OCI-LY1 (cell line): ENCODE data around the gene FAXDC2.
A peak's percentile ranks its signal among the peaks of the same experiment; 100 is the strongest.

Experiments
- H2AFZ ChIP-seq: fragments of 200-600 bp; sonication (generic), shearing (Covaris generic); 2 replicates; pipeline ENCODE4 v1.6.0; 2014; ENCODE audit warnings: antibody characterized with exemption, mild to moderate bottlenecking, low read length
- H3F3A ChIP-seq: fragments of 200-600 bp; sonication (generic), shearing (Covaris generic); 2 replicates; pipeline ENCODE4 v1.6.0; 2014; ENCODE audit warnings: mild to moderate bottlenecking, antibody characterized with exemption, low read length, moderate library complexity; ENCODE audit not compliant: insufficient read depth
- H3K27ac ChIP-seq: fragments of 200-600 bp; sonication (generic); 2 replicates; pipeline ENCODE4 v1.5.1; 2014; ENCODE audit warnings: low read length, mixed run types, mild to moderate bottlenecking, low read depth; ENCODE audit not compliant: poor library complexity, severe bottlenecking
- H3K27me3 ChIP-seq: fragments of 200-600 bp; sonication (generic); 2 replicates; pipeline ENCODE4 v1.6.0; 2014; ENCODE audit warnings: antibody characterized with exemption, mild to moderate bottlenecking, low read length, moderate library complexity; ENCODE audit not compliant: insufficient read depth
- H3K36me3 ChIP-seq: fragments of 200-600 bp; sonication (generic); 2 replicates; pipeline ENCODE4 v1.6.1; 2014; ENCODE audit warnings: mild to moderate bottlenecking, antibody characterized with exemption, low read length, moderate library complexity, mixed read lengths; ENCODE audit not compliant: insufficient read depth
- H3K4me1 ChIP-seq: fragments of 200-600 bp; sonication (generic); 2 replicates; pipeline ENCODE4 v1.5.1; 2014; ENCODE audit warnings: mild to moderate bottlenecking, low read length, moderate library complexity; ENCODE audit not compliant: insufficient read depth, severe bottlenecking
- H3K4me2 ChIP-seq: fragments of 200-600 bp; sonication (generic), shearing (Covaris generic); 2 replicates; pipeline ENCODE4 v1.6.1; 2014; ENCODE audit warnings: low read length
- H3K4me3 ChIP-seq: fragments of 200-600 bp; sonication (generic); 2 replicates; pipeline ENCODE4 v1.5.1; 2014; ENCODE audit warnings: low read length, low read depth, mild to moderate bottlenecking, mixed read lengths; ENCODE audit not compliant: poor library complexity, severe bottlenecking
- H3K79me2 ChIP-seq: fragments of 200-600 bp; shearing (Covaris generic); 2 replicates; pipeline ENCODE4 v1.6.1; 2016; ENCODE audit warnings: mixed run types, low read length, mixed read lengths; ENCODE audit not compliant: insufficient read depth
- H3K9ac ChIP-seq: fragments of 200-600 bp; sonication (generic), shearing (Covaris generic); 2 replicates; pipeline ENCODE4 v1.6.1; 2014; ENCODE audit warnings: mild to moderate bottlenecking, low read length, mixed read lengths
- H3K9me2 ChIP-seq: fragments of 200-600 bp; sonication (generic), shearing (Covaris generic); 2 replicates; pipeline ENCODE4 v1.6.1; 2014; ENCODE audit warnings: low read depth, mild to moderate bottlenecking, low read length, mixed read lengths
- H3K9me3 ChIP-seq: fragments of 200-600 bp; shearing (Covaris generic); 2 replicates; pipeline ENCODE4 v1.6.1; 2014; ENCODE audit warnings: low read length, mixed read lengths
- H4K20me1 ChIP-seq: fragments of 200-600 bp; sonication (generic), shearing (Covaris generic); 2 replicates; pipeline ENCODE4 v1.6.0; 2016; ENCODE audit warnings: mild to moderate bottlenecking, low read length; ENCODE audit not compliant: insufficient read depth
- CTCF ChIP-seq: fragments of 200-600 bp; sonication (generic), shearing (Covaris generic); IDR thresholded peaks from 2 replicates; pipeline ENCODE4 v1.5.1; 2017; ENCODE audit warnings: mild to moderate bottlenecking, antibody characterized with exemption, low read length, moderate library complexity, mixed read lengths
- EZH2 ChIP-seq: fragments of 200-600 bp; sonication (generic), shearing (Covaris generic); IDR thresholded peaks from 2 replicates; pipeline ENCODE4 v1.8.0; 2017; ENCODE audit warnings: borderline replicate concordance, mixed run types, mild to moderate bottlenecking, antibody characterized with exemption, low read length, moderate library complexity, mixed read lengths

The FAXDC2 gene

DNA sequence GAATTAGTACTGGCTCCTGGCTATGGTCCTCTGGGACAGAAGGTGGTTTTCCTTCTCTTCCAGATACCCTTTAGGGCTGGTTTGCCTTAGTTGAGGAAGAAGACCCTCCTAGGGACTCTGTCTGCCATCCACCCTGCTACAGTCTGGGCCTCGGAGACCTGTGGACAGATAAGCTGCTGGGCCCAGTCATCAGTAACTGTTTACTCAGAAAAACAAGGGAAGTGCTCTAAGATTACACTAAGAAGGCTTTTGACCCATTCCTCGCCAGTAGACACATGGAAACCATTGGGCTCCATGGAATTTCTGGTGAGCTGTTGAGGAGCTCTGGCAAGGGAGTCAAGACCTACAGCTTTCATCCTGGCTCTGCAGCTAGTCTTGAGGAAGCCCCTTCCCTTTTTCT, 64.0 kb downstream of the FAXDC2 start:
- H3K9me2 ChIP-seq: no peaks in the 10 kb centered on the region

DNA sequence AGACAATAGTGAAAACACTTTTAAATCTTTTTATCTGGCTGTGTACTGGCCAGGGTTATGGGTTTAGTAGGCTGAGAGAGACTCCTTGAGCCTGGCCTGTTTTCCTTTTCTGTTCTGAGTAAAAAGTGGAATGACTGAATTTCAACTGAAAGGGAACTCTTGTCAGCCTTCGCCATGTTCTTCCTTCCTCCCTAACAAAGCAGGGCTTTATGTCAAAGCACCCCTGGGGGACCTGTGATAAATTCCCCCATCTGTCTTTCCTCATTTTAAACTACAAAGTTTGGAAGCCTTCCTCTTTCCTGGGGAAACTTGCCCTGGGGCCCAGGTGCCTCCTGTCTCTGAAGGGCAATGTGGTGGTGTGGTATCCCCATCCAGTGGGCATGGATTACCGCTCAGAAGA, 65.5 kb downstream of the FAXDC2 start:
- H3K27me3 ChIP-seq: no peaks in the 10 kb centered on the region
- peaks cover 31% of the 10 kb centered on the region for H3K4me1 ChIP-seq
- H3K4me2 ChIP-seq: no peak overlapping the region
- H4K20me1 ChIP-seq: peaks cover under 1% of the 10 kb centered on the region; the same call in 1 of the 2 replicates
- H3K9ac ChIP-seq: no peak overlapping the region
- no peaks in the 10 kb centered on the region for H3K9me2 ChIP-seq
- TF ChIP-seq EZH2 (no peak), CTCF (no peak)
- no peak overlapping the region for H3K27ac ChIP-seq
- peaks cover 24% of the 10 kb centered on the region for H3K36me3 ChIP-seq
- H2AFZ ChIP-seq: no peak overlapping the region
- no peaks in the 10 kb centered on the region for H3K9me3 ChIP-seq
- H3K4me3 ChIP-seq: no peak overlapping the region
- H3K79me2 ChIP-seq: peaks cover 97% of the 10 kb centered on the region
- no peaks in the 10 kb centered on the region for H3F3A ChIP-seq

More for the DNA sequence above, 64.0 kb downstream of the FAXDC2 start:
- H3K36me3 ChIP-seq: peaks cover 40% of the 10 kb centered on the region
- no peak overlapping the region for H2AFZ ChIP-seq
- peaks cover 25% of the 10 kb centered on the region for H3K4me1 ChIP-seq
- H3F3A ChIP-seq: no peaks in the 10 kb centered on the region
- H4K20me1 ChIP-seq: peaks cover 3% of the 10 kb centered on the region; the same call in 1 of the 2 replicates
- no peak overlapping the region for H3K4me2 ChIP-seq
- H3K4me3 ChIP-seq: no peak overlapping the region
- H3K27me3 ChIP-seq: no peaks in the 10 kb centered on the region
- H3K27ac ChIP-seq: no peak overlapping the region
- no peaks in the 10 kb centered on the region for H3K9me3 ChIP-seq
- no peak overlapping the region for H3K9ac ChIP-seq
- peaks cover 84% of the 10 kb centered on the region for H3K79me2 ChIP-seq
- TF ChIP-seq CTCF (no peak), EZH2 (no peak)

DNA sequence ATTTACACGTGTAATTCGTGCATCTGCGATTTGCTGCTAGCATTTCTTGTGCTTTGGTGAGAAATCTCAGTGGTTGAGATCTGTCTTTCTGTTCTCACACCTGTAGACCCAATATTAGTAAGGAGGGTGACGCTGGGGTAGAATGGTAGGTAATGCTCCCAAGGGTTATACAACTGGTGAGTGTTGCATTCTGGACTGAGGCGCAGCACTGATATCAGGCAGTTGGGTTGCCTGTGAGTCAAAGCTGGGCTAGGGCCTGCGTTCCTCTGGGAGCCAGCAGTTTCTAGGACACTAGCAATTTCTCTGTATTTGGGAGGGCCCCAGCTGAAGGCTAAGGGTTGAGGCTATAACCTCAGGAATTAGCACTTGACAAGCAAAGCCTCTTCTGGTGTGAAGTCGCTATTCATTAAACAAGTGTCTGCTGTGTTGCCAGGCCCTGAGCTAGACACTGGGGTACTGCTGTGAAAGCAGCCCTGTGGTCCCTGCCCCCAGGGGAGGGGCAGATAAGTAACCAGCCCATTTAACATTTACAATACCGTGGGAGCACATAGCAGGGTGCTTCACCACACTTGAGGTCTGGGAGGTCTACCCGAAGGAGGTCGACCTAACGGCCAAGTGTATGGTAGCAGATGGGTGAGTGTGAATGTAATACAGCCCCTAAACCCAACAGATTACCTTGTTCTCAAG, 66.5 kb downstream of the FAXDC2 start:
- Histone ChIP-seq H3K9ac (no peak overlapping the region), H3K79me2 (peaks cover 99% of the 10 kb centered on the region), H4K20me1 (no peaks in the 10 kb centered on the region; the same call in 1 of the 2 replicates), H3K4me2 (0 out of 2 replicates have a peak overlapping the region, but pooled peaks have one; percentile 7), H3K4me1 (peaks cover 32% of the 10 kb centered on the region), H3K27ac (no peak overlapping the region), H3K36me3 (peaks cover 19% of the 10 kb centered on the region; the same call in 1 of the 2 replicates), H3K4me3 (no peak overlapping the region), H2AFZ (no peak overlapping the region), H3K27me3 (no peaks in the 10 kb centered on the region), H3F3A (no peaks in the 10 kb centered on the region), H3K9me3 (no peaks in the 10 kb centered on the region), H3K9me2 (no peaks in the 10 kb centered on the region)
- TF ChIP-seq EZH2 (no peak), CTCF (no peak)
